ENCODE results near the gene SLC17A9.

SLC17A9 gene

GRCh38 chr20:62952373-62952967 lies at the start of gene SLC17A9:
TSS of gene SLC17A9 (plus strand) at chr20:62952709. CDS start at chr20:62952831, 122 bp downstream.
- DNase-seq = peak; percentile 59 to 73

GRCh38 chr20:62902926-62903615 lies 49.4 kb upstream of the SLC17A9 start:
- no peak for DNase-seq

- DNase-seq = no peak
Observed at GRCh38 chr20:62905536-62906117, 46.9 kb upstream of the SLC17A9 start.

GRCh38 chr20:62906209-62906608 lies 46.3 kb upstream of the SLC17A9 start:
- DNase-seq = no peak

- no peak for DNase-seq
Observed at GRCh38 chr20:62906647-62907375, 45.7 kb upstream of the SLC17A9 start.

GRCh38 chr20:62907384-62908317 lies 44.9 kb upstream of the SLC17A9 start:
- DNase-seq = peak; percentile 12 to 26

- no peak for DNase-seq
Observed at GRCh38 chr20:62908971-62909791, 43.3 kb upstream of the SLC17A9 start.

- DNase-seq = no peak
Observed at GRCh38 chr20:62910217-62910766, 42.2 kb upstream of the SLC17A9 start.

GRCh38 chr20:62910777-62911497 lies 41.6 kb upstream of the SLC17A9 start:
- DNase-seq = no peak

GRCh38 chr20:62911701-62912280 lies 40.7 kb upstream of the SLC17A9 start:
- no peak for DNase-seq

GRCh38 chr20:62913043-62913630 lies 39.4 kb upstream of the SLC17A9 start:
- DNase-seq = no peak

- DNase-seq = no peak
Observed at GRCh38 chr20:62914436-62914835, 38.1 kb upstream of the SLC17A9 start.

- DNase-seq = peak; percentile 72 to 82
Observed at GRCh38 chr20:62914970-62915457, 37.5 kb upstream of the SLC17A9 start.

- DNase-seq = no peak
Observed at GRCh38 chr20:62916703-62917476, 35.6 kb upstream of the SLC17A9 start.

- DNase-seq = no peak
Observed at GRCh38 chr20:62917720-62918119, 34.8 kb upstream of the SLC17A9 start.

GRCh38 chr20:62918147-62918546 lies 34.4 kb upstream of the SLC17A9 start:
- DNase-seq = no peak

- DNase-seq = peak; percentile 65 to 78
Observed at GRCh38 chr20:62918831-62919230, 33.7 kb upstream of the SLC17A9 start.

GRCh38 chr20:62920039-62920645 lies 32.4 kb upstream of the SLC17A9 start:
- DNase-seq = no peak

Data from Kasumi-1 (cell line).